Measurements from ENCODE around the gene SEMA5A.

Gene SEMA5A

GRCh38 chr5:9495121-9495520, 50.8 kb downstream of the SEMA5A start:
- H3K27ac Mint-ChIP-seq = no peak overlapping the region
- DNase-seq (no peak), ATAC-seq (replicated peaks) (no peak)
- no peak overlapping the region for H3K4me3 Mint-ChIP-seq
- H3K27me3 Mint-ChIP-seq = no peaks in the 10 kb centered on the region
- no peaks in the 10 kb centered on the region for H3K4me1 Mint-ChIP-seq (ENCODE audit: low read depth in 2 of 2)
- H3K36me3 Mint-ChIP-seq (ENCODE audit: insufficient read depth) = no peaks in the 10 kb centered on the region
- H3K9me3 Mint-ChIP-seq = peaks cover 0 to 3% of the 10 kb centered on the region in 2 donors

DNA sequence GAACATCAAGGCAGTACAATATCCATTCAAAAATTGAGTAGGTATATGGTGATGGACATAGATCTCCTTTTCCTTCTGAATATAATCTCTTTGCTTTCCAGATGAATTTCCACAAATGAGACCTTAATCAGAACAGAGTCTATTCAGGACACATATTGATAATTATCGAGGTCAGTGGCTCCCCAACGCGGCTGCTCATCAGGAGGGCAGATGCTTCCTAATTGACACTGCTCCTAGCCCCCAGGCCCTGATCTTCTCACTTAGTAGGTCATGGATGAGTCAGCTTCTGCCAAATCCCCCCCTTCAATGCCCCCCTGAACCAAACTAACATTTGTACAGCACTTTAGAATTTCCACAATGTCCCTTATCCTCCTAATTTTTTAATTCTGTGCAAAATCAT, 51.6 kb downstream of the SEMA5A start:
- H3K36me3 Mint-ChIP-seq (ENCODE audit: insufficient read depth) = no peaks in the 10 kb centered on the region
- H3K4me3 Mint-ChIP-seq = no peak overlapping the region
- no peak overlapping the region for H3K27ac Mint-ChIP-seq
- H3K4me1 Mint-ChIP-seq (ENCODE audit: low read depth in 2 of 2) = no peaks in the 10 kb centered on the region
- ATAC-seq (replicated peaks) (no peak), DNase-seq (no peak)
- no peaks in the 10 kb centered on the region for H3K27me3 Mint-ChIP-seq
- peaks cover 0 to 3% of the 10 kb centered on the region in 2 donors for H3K9me3 Mint-ChIP-seq

DNA sequence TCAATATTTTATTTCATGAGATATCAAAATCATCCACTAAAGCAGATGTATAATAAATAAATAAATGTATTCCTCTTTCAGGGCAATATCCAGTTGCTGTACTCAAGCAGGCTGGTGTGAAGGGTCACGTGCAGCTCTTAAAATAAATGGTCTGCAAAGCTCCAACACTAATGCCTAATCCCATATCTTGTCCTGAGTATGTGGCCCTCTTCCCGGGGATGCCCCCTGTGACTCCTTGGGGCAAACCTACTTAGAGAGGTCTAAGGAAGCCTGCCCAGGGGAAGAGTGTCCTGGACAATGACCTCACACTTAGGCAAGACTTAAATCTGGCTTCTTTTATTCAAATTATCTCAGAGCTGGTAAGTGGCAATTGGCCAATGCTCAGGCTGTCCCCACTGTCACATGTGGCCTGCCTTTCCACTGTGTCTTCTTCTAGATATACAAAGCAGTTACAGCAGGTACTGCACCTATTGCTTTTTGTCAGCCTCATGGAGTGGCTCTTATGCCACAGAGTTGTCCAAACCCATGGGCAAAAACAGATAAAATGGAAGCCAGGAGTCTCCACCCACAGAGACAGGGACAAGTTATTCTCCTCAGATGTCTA, 55.3 kb downstream of the SEMA5A start:
- H3K4me1 Mint-ChIP-seq (ENCODE audit: low read depth in 2 of 2) = no peaks in the 10 kb centered on the region
- no peak overlapping the region for H3K4me3 Mint-ChIP-seq
- no peak for ATAC-seq (replicated peaks)
- H3K9me3 Mint-ChIP-seq = peaks cover 4 to 7% of the 10 kb centered on the region in 2 donors
- H3K36me3 Mint-ChIP-seq (ENCODE audit: insufficient read depth) = no peaks in the 10 kb centered on the region
- no peak for DNase-seq
- H3K27ac Mint-ChIP-seq = no peak overlapping the region
- no peaks in the 10 kb centered on the region for H3K27me3 Mint-ChIP-seq

DNA sequence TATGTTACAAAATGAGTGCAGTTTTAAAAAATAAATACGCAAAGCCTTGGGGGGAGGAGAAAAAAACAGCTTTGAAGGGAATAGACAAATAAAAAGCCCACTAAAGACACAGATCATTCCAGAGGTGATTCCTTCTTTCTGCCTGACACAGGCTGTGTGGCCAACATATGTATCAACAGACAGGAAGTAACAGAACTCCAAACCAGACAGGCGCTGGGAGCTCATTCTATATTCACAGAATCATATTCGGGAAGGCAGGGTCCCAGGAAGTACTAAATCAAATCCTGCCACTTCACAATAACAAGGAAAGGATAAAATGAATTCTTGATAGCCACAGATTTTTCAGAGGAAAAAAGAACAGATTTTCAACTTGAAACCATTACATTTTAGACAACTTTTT, 62.1 kb downstream of the SEMA5A start:
- Mint-ChIP-seq H3K36me3 (ENCODE audit: insufficient read depth) (no peaks in the 10 kb centered on the region), H3K27me3 (no peaks in the 10 kb centered on the region), H3K4me1 (ENCODE audit: low read depth in 2 of 2) (no peaks in the 10 kb centered on the region), H3K27ac (no peak overlapping the region), H3K9me3 (peaks cover 4 to 19% of the 10 kb centered on the region in 2 donors), H3K4me3 (no peak overlapping the region)
- ATAC-seq (replicated peaks) (no peak), DNase-seq (no peak)

GRCh38 chr5:9483243-9483642, 62.6 kb downstream of the SEMA5A start:
- no peaks in the 10 kb centered on the region for H3K27me3 Mint-ChIP-seq
- H3K4me1 Mint-ChIP-seq (ENCODE audit: low read depth in 2 of 2) = no peaks in the 10 kb centered on the region
- H3K4me3 Mint-ChIP-seq = no peak overlapping the region
- H3K36me3 Mint-ChIP-seq (ENCODE audit: insufficient read depth) = no peaks in the 10 kb centered on the region
- no peak overlapping the region for H3K27ac Mint-ChIP-seq
- H3K9me3 Mint-ChIP-seq = peaks cover 4 to 19% of the 10 kb centered on the region in 2 donors
- DNase-seq (no peak), ATAC-seq (replicated peaks) (no peak)

- no peaks in the 10 kb centered on the region for H3K27me3 Mint-ChIP-seq
- H3K4me3 Mint-ChIP-seq = no peak overlapping the region
- H3K9me3 Mint-ChIP-seq = peaks cover 4 to 26% of the 10 kb centered on the region in 2 donors
- DNase-seq (no peak), ATAC-seq (replicated peaks) (no peak)
- no peak overlapping the region for H3K27ac Mint-ChIP-seq
- no peaks in the 10 kb centered on the region for H3K4me1 Mint-ChIP-seq (ENCODE audit: low read depth in 2 of 2)
- no peaks in the 10 kb centered on the region for H3K36me3 Mint-ChIP-seq (ENCODE audit: insufficient read depth)
These were observed 63.5 kb downstream of the SEMA5A start for GRCh38 chr5:9482381-9482780.

GRCh38 chr5:9480499-9480898, 65.4 kb downstream of the SEMA5A start:
- Mint-ChIP-seq H3K4me1 (ENCODE audit: low read depth in 2 of 2) (no peaks in the 10 kb centered on the region), H3K4me3 (no peak overlapping the region), H3K36me3 (ENCODE audit: insufficient read depth) (no peaks in the 10 kb centered on the region), H3K27ac (no peak overlapping the region), H3K9me3 (peaks cover 6 to 30% of the 10 kb centered on the region in 2 donors), H3K27me3 (no peaks in the 10 kb centered on the region)
- DNase-seq = no peak
- ATAC-seq (replicated peaks) = no peak

- no peak overlapping the region for H3K27ac Mint-ChIP-seq
- H3K4me1 Mint-ChIP-seq (ENCODE audit: low read depth in 2 of 2) = no peaks in the 10 kb centered on the region
- no peaks in the 10 kb centered on the region for H3K36me3 Mint-ChIP-seq (ENCODE audit: insufficient read depth)
- H3K27me3 Mint-ChIP-seq = no peaks in the 10 kb centered on the region
- no peak for DNase-seq
- peaks cover 8 to 26% of the 10 kb centered on the region in 2 donors for H3K9me3 Mint-ChIP-seq
- H3K4me3 Mint-ChIP-seq = no peak overlapping the region
- no peak for ATAC-seq (replicated peaks)
These were observed 65.9 kb downstream of the SEMA5A start for GRCh38 chr5:9479990-9480389.

DNA sequence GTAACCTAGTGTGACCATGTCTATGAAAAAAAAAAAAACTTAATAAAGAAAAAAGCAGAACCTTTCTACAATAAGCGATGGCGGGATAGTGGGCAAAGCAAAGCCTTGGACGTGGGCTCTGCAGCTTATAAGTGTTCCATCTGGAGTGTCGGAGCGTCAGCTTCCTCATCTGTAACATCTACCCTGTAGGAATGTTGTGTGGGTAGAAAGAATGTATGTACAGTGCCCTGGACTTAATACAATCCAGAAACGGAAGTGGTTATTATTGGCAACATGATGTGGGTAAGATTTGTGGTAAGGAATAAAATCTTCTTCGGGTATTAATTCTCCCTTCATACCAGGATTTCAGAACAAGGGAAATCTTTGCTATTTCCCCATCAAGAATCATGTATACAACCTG, 66.5 kb downstream of the SEMA5A start:
- Mint-ChIP-seq H3K9me3 (peaks cover 8 to 26% of the 10 kb centered on the region in 2 donors), H3K36me3 (ENCODE audit: insufficient read depth) (no peaks in the 10 kb centered on the region), H3K27ac (no peak overlapping the region), H3K4me3 (no peak overlapping the region), H3K4me1 (ENCODE audit: low read depth in 2 of 2) (no peaks in the 10 kb centered on the region), H3K27me3 (no peaks in the 10 kb centered on the region)
- ATAC-seq (replicated peaks) (no peak), DNase-seq (no peak)

GRCh38 chr5:9477537-9477936, 68.3 kb downstream of the SEMA5A start:
- no peaks in the 10 kb centered on the region for H3K4me1 Mint-ChIP-seq (ENCODE audit: low read depth in 2 of 2)
- H3K27me3 Mint-ChIP-seq = no peaks in the 10 kb centered on the region
- no peaks in the 10 kb centered on the region for H3K36me3 Mint-ChIP-seq (ENCODE audit: insufficient read depth)
- no peak for ATAC-seq (replicated peaks)
- no peak overlapping the region for H3K4me3 Mint-ChIP-seq
- H3K27ac Mint-ChIP-seq = no peak overlapping the region
- no peak for DNase-seq
- peaks cover 13 to 27% of the 10 kb centered on the region in 2 donors for H3K9me3 Mint-ChIP-seq

DNA sequence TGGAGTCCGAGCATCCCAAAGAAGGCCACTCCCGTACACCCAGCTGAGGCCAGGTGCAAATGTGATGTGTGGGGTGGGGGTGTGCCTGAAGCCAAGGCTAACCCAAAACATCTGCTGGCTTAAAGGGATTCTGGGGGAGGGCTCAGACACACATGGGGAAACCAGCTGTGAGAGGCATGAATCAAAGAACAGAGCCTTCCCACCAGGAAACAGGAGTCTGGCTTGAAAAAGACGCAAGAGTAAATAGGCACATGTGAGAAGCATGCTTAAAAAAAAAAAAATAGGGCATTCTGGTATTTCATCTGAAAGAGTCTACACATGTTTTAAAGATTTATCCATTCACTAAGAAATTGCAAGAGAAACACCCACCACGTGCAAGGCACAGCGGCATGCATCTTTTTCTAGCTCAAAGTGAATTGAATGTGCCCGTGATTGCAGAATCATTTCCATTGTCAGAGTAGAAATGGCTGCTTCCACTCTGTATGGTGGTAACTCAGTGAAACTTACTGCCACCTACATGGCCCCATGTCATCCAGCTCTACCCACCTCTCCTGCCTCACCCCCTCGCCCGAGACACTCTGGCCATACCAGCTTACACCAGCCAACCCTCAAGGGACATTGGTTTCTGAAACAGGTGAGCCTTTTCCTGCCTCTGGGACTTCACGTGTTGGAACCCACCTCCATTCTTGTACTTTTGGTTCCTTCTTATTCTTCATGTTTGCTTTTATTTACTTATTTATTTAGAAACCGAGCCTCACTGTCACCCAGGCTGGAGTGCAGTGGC, 71.5 kb downstream of the SEMA5A start:
- H3K36me3 Mint-ChIP-seq (ENCODE audit: insufficient read depth) = no peaks in the 10 kb centered on the region
- no peaks in the 10 kb centered on the region for H3K27me3 Mint-ChIP-seq
- no peak overlapping the region for H3K4me3 Mint-ChIP-seq
- peaks cover 15 to 27% of the 10 kb centered on the region in 2 donors for H3K9me3 Mint-ChIP-seq
- ATAC-seq (replicated peaks) (no peak), DNase-seq (no peak)
- no peaks in the 10 kb centered on the region for H3K4me1 Mint-ChIP-seq (ENCODE audit: low read depth in 2 of 2)
- H3K27ac Mint-ChIP-seq = no peak overlapping the region

DNA sequence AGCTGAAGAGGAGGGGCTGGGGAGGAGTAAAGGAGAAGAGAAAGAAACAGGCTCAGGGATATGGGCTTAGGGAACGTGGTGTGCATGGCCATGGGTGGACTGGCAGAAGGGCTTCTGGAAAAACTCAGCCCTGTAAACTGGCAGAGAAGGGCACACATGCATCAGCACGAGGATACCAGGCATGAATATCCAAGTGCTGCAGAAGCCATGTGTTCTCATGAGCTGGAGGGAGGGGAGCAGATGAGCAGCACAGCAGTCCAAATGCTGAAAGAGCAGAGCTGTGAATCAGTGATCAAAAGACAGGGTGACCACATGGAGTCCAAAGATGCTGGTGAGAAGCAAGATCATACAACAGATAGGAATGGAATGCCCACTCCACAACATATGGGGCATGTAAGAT, 72.3 kb downstream of the SEMA5A start:
- Mint-ChIP-seq H3K4me1 (ENCODE audit: low read depth in 2 of 2) (no peaks in the 10 kb centered on the region), H3K36me3 (ENCODE audit: insufficient read depth) (no peaks in the 10 kb centered on the region), H3K27me3 (no peaks in the 10 kb centered on the region), H3K9me3 (peaks cover 15 to 27% of the 10 kb centered on the region in 2 donors), H3K4me3 (no peak overlapping the region), H3K27ac (no peak overlapping the region)
- no peak for DNase-seq
- no peak for ATAC-seq (replicated peaks)

- no peaks in the 10 kb centered on the region for H3K36me3 Mint-ChIP-seq (ENCODE audit: insufficient read depth)
- H3K4me1 Mint-ChIP-seq (ENCODE audit: low read depth in 2 of 2) = no peaks in the 10 kb centered on the region
- peaks cover 8 to 13% of the 10 kb centered on the region in 2 donors for H3K9me3 Mint-ChIP-seq
- no peak overlapping the region for H3K27ac Mint-ChIP-seq
- no peak for ATAC-seq (replicated peaks)
- H3K4me3 Mint-ChIP-seq = no peak overlapping the region
- H3K27me3 Mint-ChIP-seq = no peaks in the 10 kb centered on the region
- no peak for DNase-seq
These were observed 75.5 kb downstream of the SEMA5A start for GRCh38 chr5:9470410-9470809.

DNA sequence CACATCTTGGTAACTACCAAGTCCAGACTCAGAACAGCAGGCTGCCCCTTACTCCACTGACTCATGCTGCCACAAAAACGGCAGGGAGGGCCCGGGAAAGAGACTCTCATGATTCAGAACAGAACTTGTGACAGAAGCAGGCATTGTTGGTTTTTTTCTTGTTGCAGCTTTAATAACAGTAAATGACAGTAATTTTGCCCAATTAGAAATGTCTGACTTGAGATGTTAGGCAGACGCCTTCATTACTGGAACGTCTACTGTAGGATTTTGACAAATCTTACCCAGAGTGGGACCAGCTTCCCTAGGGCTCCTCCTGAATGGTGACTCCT, 77.9 kb downstream of the SEMA5A start:
- DNase-seq (no peak), ATAC-seq (replicated peaks) (no peak)
- no peaks in the 10 kb centered on the region for H3K4me1 Mint-ChIP-seq (ENCODE audit: low read depth in 2 of 2)
- H3K27me3 Mint-ChIP-seq = no peaks in the 10 kb centered on the region
- H3K4me3 Mint-ChIP-seq = no peak overlapping the region
- H3K27ac Mint-ChIP-seq = no peak overlapping the region
- H3K9me3 Mint-ChIP-seq = peaks cover 0 to 8% of the 10 kb centered on the region in 2 donors
- no peaks in the 10 kb centered on the region for H3K36me3 Mint-ChIP-seq (ENCODE audit: insufficient read depth)
